Astrocyte (in vitro differentiated cells and primary cell): ENCODE results near the gene C9. TPM values are rescaled to one million over a fixed set of nuclear protein-coding genes. Genes with fewer than 3 reads are reported as not detected.

ENCODE experiments used
- DNase-seq: peaks from one replicate; pipeline ENCODE4 v3.0.0-alpha.2; 2010; ENCODE audit warnings: low read depth
- FAIRE-seq: peaks from 2 replicates; lab custom pipeline; 2011; peaks lifted over from hg19 to GRCh38; lab: Jason Lieb, UNC
- H2AFZ ChIP-seq: 2 replicates; pipeline ENCODE4 v1.6.0; 2012; ENCODE audit warnings: low read depth, low read length, inconsistent platforms
- H3K27ac ChIP-seq: 2 replicates; pipeline ENCODE4 v1.5.1; 2011; ENCODE audit warnings: low read depth, low read length, inconsistent platforms
- H3K27me3 ChIP-seq: 2 replicates; pipeline ENCODE4 v1.6.0; 2011; ENCODE audit warnings: low read length, inconsistent platforms; ENCODE audit not compliant: insufficient read depth
- H3K36me3 ChIP-seq: 2 replicates; pipeline ENCODE4 v1.5.1; 2011; ENCODE audit warnings: low read length, inconsistent platforms; ENCODE audit not compliant: insufficient read depth
- H3K4me1 ChIP-seq: 2 replicates; pipeline ENCODE4 v1.5.1; 2011; ENCODE audit warnings: low read length, inconsistent platforms; ENCODE audit not compliant: insufficient read depth
- H3K4me2 ChIP-seq: 2 replicates; pipeline ENCODE4 v1.6.0; 2012; ENCODE audit warnings: low read length, inconsistent platforms
- H3K4me3 ChIP-seq: 2 replicates; pipeline ENCODE4 v1.5.1; 2011; ENCODE audit warnings: low read depth, mild to moderate bottlenecking, low read length, inconsistent platforms; ENCODE audit not compliant: insufficient read depth
- H3K79me2 ChIP-seq: 2 replicates; pipeline ENCODE4 v1.6.0; 2012; ENCODE audit warnings: mild to moderate bottlenecking, low read length, inconsistent platforms; ENCODE audit not compliant: insufficient read depth
- H3K9ac ChIP-seq: 2 replicates; pipeline ENCODE4 v1.6.0; 2012; ENCODE audit warnings: mild to moderate bottlenecking, low read length, inconsistent platforms
- H3K9me3 ChIP-seq: 2 replicates; pipeline ENCODE4 v1.5.1; 2012; ENCODE audit warnings: low read depth, mild to moderate bottlenecking, low read length, inconsistent platforms; ENCODE audit not compliant: insufficient read depth
- H4K20me1 ChIP-seq: 2 replicates; pipeline ENCODE4 v1.6.0; 2012; ENCODE audit warnings: low read length, inconsistent platforms; ENCODE audit not compliant: insufficient read depth
- H3K27ac Mint-ChIP-seq: one replicate; pipeline ENCODE4 v1.8.0; 2021; ENCODE audit warnings: mild to moderate bottlenecking, mixed read lengths; ENCODE audit not compliant: unreplicated experiment
- H3K27me3 Mint-ChIP-seq: one replicate; pipeline ENCODE4 v1.8.0; 2021; ENCODE audit warnings: low read depth, mixed read lengths; ENCODE audit not compliant: unreplicated experiment
- H3K36me3 Mint-ChIP-seq: one replicate; pipeline ENCODE4 v1.8.0; 2021; ENCODE audit warnings: low read depth, mixed read lengths; ENCODE audit not compliant: unreplicated experiment
- H3K4me1 Mint-ChIP-seq: one replicate; pipeline ENCODE4 v1.8.0; 2021; ENCODE audit warnings: low read depth, mixed read lengths; ENCODE audit not compliant: unreplicated experiment
- H3K4me3 Mint-ChIP-seq: one replicate; pipeline ENCODE4 v1.8.0; 2021; ENCODE audit warnings: mild to moderate bottlenecking, moderate library complexity, mixed read lengths; ENCODE audit not compliant: unreplicated experiment
- H3K9me3 Mint-ChIP-seq: one replicate; pipeline ENCODE4 v1.8.0; 2021; ENCODE audit warnings: mild to moderate bottlenecking, mixed read lengths; ENCODE audit not compliant: unreplicated experiment
- CTCF ChIP-seq: IDR thresholded peaks from 2 replicates; pipeline ENCODE4 v1.5.1; 2011; ENCODE audit warnings: low read depth, mild to moderate bottlenecking, inconsistent platforms, low read length, moderate library complexity; ENCODE audit not compliant: insufficient read depth
- EZH2 ChIP-seq: IDR thresholded peaks from 2 replicates; pipeline ENCODE4 v1.6.1; 2012; ENCODE audit warnings: mild to moderate bottlenecking, low read length, inconsistent platforms; ENCODE audit not compliant: insufficient read depth
- total RNA-seq: library from RNA; stranded (reverse); gene quantifications from 2 replicates; pipeline ENCODE4 v1.2.1, GENCODE V29; 2021

C9 gene
- total RNA-seq, 1 donor from 2014 or later: 0.07 TPM

GRCh38 chr5:39396843-39397242 is 32.5 kb upstream of the C9 start:
- DNase-seq (no peak), FAIRE-seq (no peak)
- no peaks in the 10 kb centered on the region for H3K9me3 Mint-ChIP-seq
- no peak overlapping the region for H3K9ac ChIP-seq
- TF ChIP-seq CTCF (no peak), EZH2 (no peak)
- no peak overlapping the region for H3K4me3 ChIP-seq
- H4K20me1 ChIP-seq: no peaks in the 10 kb centered on the region
- peaks cover 70% of the 10 kb centered on the region for H3K79me2 ChIP-seq
- no peak overlapping the region for H3K4me3 Mint-ChIP-seq
- H3K4me2 ChIP-seq: no peak overlapping the region
- peaks cover 36% of the 10 kb centered on the region for H3K4me1 ChIP-seq
- no peak overlapping the region for H3K27ac Mint-ChIP-seq
- no peaks in the 10 kb centered on the region for H3K27me3 Mint-ChIP-seq
- peaks cover 33% of the 10 kb centered on the region for H3K36me3 ChIP-seq
- peak overlapping the region; percentile 4 for H3K27ac ChIP-seq
- H3K27me3 ChIP-seq: no peaks in the 10 kb centered on the region
- H3K36me3 Mint-ChIP-seq: peaks cover 23% of the 10 kb centered on the region
- H2AFZ ChIP-seq: no peak overlapping the region
- H3K4me1 Mint-ChIP-seq: peaks cover 43% of the 10 kb centered on the region
- no peaks in the 10 kb centered on the region for H3K9me3 ChIP-seq

GRCh38 chr5:39395521-39395920 is 31.2 kb upstream of the C9 start:
- no peak for TF ChIP-seq CTCF
- no peak for TF ChIP-seq EZH2
- H3K4me1 ChIP-seq: peaks cover 26% of the 10 kb centered on the region
- H3K36me3 ChIP-seq: peaks cover 45% of the 10 kb centered on the region
- no peak overlapping the region for H2AFZ ChIP-seq
- no peaks in the 10 kb centered on the region for H4K20me1 ChIP-seq
- peak overlapping the region; percentile 56 for H3K9ac ChIP-seq
- Mint-ChIP-seq H3K27me3 (no peaks in the 10 kb centered on the region), H3K4me3 (no peak overlapping the region), H3K9me3 (no peaks in the 10 kb centered on the region), H3K36me3 (peaks cover 25% of the 10 kb centered on the region), H3K27ac (peak overlapping the region; percentile 73), H3K4me1 (peaks cover 34% of the 10 kb centered on the region)
- H3K4me2 ChIP-seq: peak overlapping the region; percentile 54
- H3K9me3 ChIP-seq: no peaks in the 10 kb centered on the region
- FAIRE-seq (no peak), DNase-seq (peak; percentile 23)
- peaks cover 61% of the 10 kb centered on the region for H3K79me2 ChIP-seq
- no peak overlapping the region for H3K4me3 ChIP-seq
- peak overlapping the region; percentile 91 for H3K27ac ChIP-seq
- no peaks in the 10 kb centered on the region for H3K27me3 ChIP-seq

- no peaks in the 10 kb centered on the region for H3K27me3 ChIP-seq
- TF ChIP-seq CTCF (no peak), EZH2 (no peak)
- H3K9ac ChIP-seq: peak overlapping the region; percentile 56
- H3K79me2 ChIP-seq: peaks cover 57% of the 10 kb centered on the region
- H2AFZ ChIP-seq: no peak overlapping the region
- peak overlapping the region; percentile 91 for H3K27ac ChIP-seq
- no peaks in the 10 kb centered on the region for H4K20me1 ChIP-seq
- H3K36me3 Mint-ChIP-seq: peaks cover 25% of the 10 kb centered on the region
- peaks cover 51% of the 10 kb centered on the region for H3K36me3 ChIP-seq
- H3K4me2 ChIP-seq: peak overlapping the region; percentile 54
- peak; percentile 97 for FAIRE-seq
- peak; percentile 91 for DNase-seq
- peaks cover 24% of the 10 kb centered on the region for H3K4me1 ChIP-seq
- H3K27me3 Mint-ChIP-seq: no peaks in the 10 kb centered on the region
- no peak overlapping the region for H3K4me3 ChIP-seq
- H3K4me1 Mint-ChIP-seq: peaks cover 30% of the 10 kb centered on the region
- no peaks in the 10 kb centered on the region for H3K9me3 Mint-ChIP-seq
- no peaks in the 10 kb centered on the region for H3K9me3 ChIP-seq
- H3K27ac Mint-ChIP-seq: peak overlapping the region; percentile 73
- no peak overlapping the region for H3K4me3 Mint-ChIP-seq
Measured at GRCh38 chr5:39394946-39395345, 30.7 kb upstream of the C9 start.
